T-helper 17 cell (primary cell): ENCODE data around the gene LRRC41. TPM values are rescaled to one million over a fixed set of nuclear protein-coding genes. Genes with fewer than 3 reads are reported as not detected.

Experiments
- ATAC-seq: fragments of 150-1000 bp; cut with Tn5 transposase; 2 replicates; pipeline ENCODE4 v1.10.0; 2021; ENCODE audit warnings: mild to moderate bottlenecking, moderate library complexity
- DNase-seq, 3 donors: peaks; one replicate each; pipeline versions ENCODE4 v3.0.0 to v3.0.0-alpha.2; 2020 to 2021
- H3K9me3 ChIP-seq: one replicate; pipeline ENCODE4 v1.7.0; 2013; ENCODE audit warnings: low read length, mild to moderate bottlenecking; ENCODE audit not compliant: control insufficient read depth, poor library complexity, severe bottlenecking
- H3K27ac Mint-ChIP-seq: one replicate; pipeline ENCODE4 v1.8.0; 2022; ENCODE audit warnings: mild to moderate bottlenecking, moderate library complexity, mixed read lengths
- H3K27me3 Mint-ChIP-seq: one replicate; pipeline ENCODE4 v1.8.0; 2022; ENCODE audit warnings: mixed read lengths
- H3K36me3 Mint-ChIP-seq: one replicate; pipeline ENCODE4 v1.8.0; 2022; ENCODE audit warnings: low read depth, mixed read lengths
- H3K4me1 Mint-ChIP-seq: one replicate; pipeline ENCODE4 v1.8.0; 2022; ENCODE audit warnings: mild to moderate bottlenecking, mixed read lengths
- H3K4me3 Mint-ChIP-seq: one replicate; pipeline ENCODE4 v1.8.0; 2022; ENCODE audit warnings: mild to moderate bottlenecking, moderate library complexity, mixed read lengths
- total RNA-seq, 4 donors: library from RNA in 2 of 4; stranded (reverse) in 2 of 4; gene quantifications; one replicate each; pipeline ENCODE4 v1.2.3 and lab custom pipeline; 2022 to 2026

The LRRC41 gene
- total RNA-seq, 2 donors from 2014 or later, result 30.0 to 30.1 TPM

- Mint-ChIP-seq H3K27ac (no peak overlapping the region), H3K4me3 (no peak overlapping the region), H3K36me3 (peaks cover 6% of the 10 kb centered on the region), H3K4me1 (no peaks in the 10 kb centered on the region), H3K27me3 (no peaks in the 10 kb centered on the region)
- H3K9me3 ChIP-seq, result no peaks in the 10 kb centered on the region
- DNase-seq, result no peak
- ATAC-seq, result no peak
These were observed 12.4 kb upstream of the LRRC41 start for GRCh38 chr1:46315669-46316403.

- Mint-ChIP-seq H3K4me3 (no peak overlapping the region), H3K27ac (no peak overlapping the region), H3K4me1 (peaks cover 12% of the 10 kb centered on the region), H3K27me3 (no peaks in the 10 kb centered on the region), H3K36me3 (peaks cover 6% of the 10 kb centered on the region)
- ATAC-seq (no peak), DNase-seq (no peak)
- no peaks in the 10 kb centered on the region for H3K9me3 ChIP-seq
These were observed 6.9 kb upstream of the LRRC41 start for GRCh38 chr1:46310321-46310720.

- DNase-seq, result no peak
- peaks cover 14% of the 10 kb centered on the region for H3K4me1 Mint-ChIP-seq
- H3K9me3 ChIP-seq, result no peaks in the 10 kb centered on the region
- H3K27ac Mint-ChIP-seq, result no peak overlapping the region
- H3K36me3 Mint-ChIP-seq, result peaks cover 3% of the 10 kb centered on the region
- no peaks in the 10 kb centered on the region for H3K27me3 Mint-ChIP-seq
- no peak for ATAC-seq
- H3K4me3 Mint-ChIP-seq, result no peak overlapping the region
These were observed 6.2 kb upstream of the LRRC41 start for GRCh38 chr1:46309401-46310159.

- no peak overlapping the region for H3K27ac Mint-ChIP-seq
- peaks cover 26% of the 10 kb centered on the region for H3K4me1 Mint-ChIP-seq
- no peaks in the 10 kb centered on the region for H3K27me3 Mint-ChIP-seq
- peaks cover 6% of the 10 kb centered on the region for H3K36me3 Mint-ChIP-seq
- H3K4me3 Mint-ChIP-seq, result no peak overlapping the region
- H3K9me3 ChIP-seq, result no peaks in the 10 kb centered on the region
- ATAC-seq (no peak), DNase-seq (no peak)
These were observed 2.7 kb upstream of the LRRC41 start for GRCh38 chr1:46306159-46306530.

GRCh38 chr1:46303872-46304326 lies 483 bp upstream of the LRRC41 start:
- peak overlapping the region; percentile 96 for H3K27ac Mint-ChIP-seq
- no peak for DNase-seq
- H3K9me3 ChIP-seq, result no peaks in the 10 kb centered on the region
- ATAC-seq, result no peak
- peaks cover 3% of the 10 kb centered on the region for H3K36me3 Mint-ChIP-seq
- H3K4me1 Mint-ChIP-seq, result peaks cover 36% of the 10 kb centered on the region
- peak overlapping the region; percentile 98 for H3K4me3 Mint-ChIP-seq
- H3K27me3 Mint-ChIP-seq, result no peaks in the 10 kb centered on the region

- Mint-ChIP-seq H3K36me3 (peaks cover 3% of the 10 kb centered on the region), H3K4me3 (peak overlapping the region; percentile 98), H3K27me3 (no peaks in the 10 kb centered on the region), H3K27ac (peak overlapping the region; percentile 96), H3K4me1 (peaks cover 37% of the 10 kb centered on the region)
- no peaks in the 10 kb centered on the region for H3K9me3 ChIP-seq
- ATAC-seq (peak; percentile 14), DNase-seq (peak in 2 of 3 donors; percentile 11 to 20)
These were observed 777 bp downstream of the LRRC41 start for GRCh38 chr1:46302641-46303037.

GRCh38 chr1:46301808-46302640 lies 1.4 kb downstream of the LRRC41 start:
- ATAC-seq, result peak; percentile 16

GRCh38 chr1:46301406-46301807 lies 2.0 kb downstream of the LRRC41 start:
- H3K4me3 Mint-ChIP-seq, result peak overlapping the region; percentile 98
- DNase-seq, result no peak
- no peaks in the 10 kb centered on the region for H3K27me3 Mint-ChIP-seq
- no peak for ATAC-seq
- peaks cover 31% of the 10 kb centered on the region for H3K4me1 Mint-ChIP-seq
- H3K36me3 Mint-ChIP-seq, result peaks cover 8% of the 10 kb centered on the region
- peak overlapping the region; percentile 96 for H3K27ac Mint-ChIP-seq
- no peaks in the 10 kb centered on the region for H3K9me3 ChIP-seq

More at GRCh38 chr1:46301808-46302640, 1.4 kb downstream of the LRRC41 start:
- Mint-ChIP-seq H3K27me3 (no peaks in the 10 kb centered on the region), H3K4me1 (peaks cover 32% of the 10 kb centered on the region), H3K4me3 (peak overlapping the region; percentile 98), H3K27ac (peak overlapping the region; percentile 96), H3K36me3 (peaks cover 7% of the 10 kb centered on the region)
- no peaks in the 10 kb centered on the region for H3K9me3 ChIP-seq
- DNase-seq, result peak; percentile 29 to 39 (median 36)

GRCh38 chr1:46300673-46301405 lies 2.6 kb downstream of the LRRC41 start:
- peaks cover 31% of the 10 kb centered on the region for H3K4me1 Mint-ChIP-seq
- no peak for ATAC-seq
- DNase-seq, result no peak
- H3K27me3 Mint-ChIP-seq, result no peaks in the 10 kb centered on the region
- no peaks in the 10 kb centered on the region for H3K9me3 ChIP-seq
- peaks cover 8% of the 10 kb centered on the region for H3K36me3 Mint-ChIP-seq
- peak overlapping the region; percentile 96 for H3K27ac Mint-ChIP-seq
- peak overlapping the region; percentile 98 for H3K4me3 Mint-ChIP-seq

GRCh38 chr1:46298387-46298786 lies 5.0 kb downstream of the LRRC41 start:
- no peak for DNase-seq
- peaks cover 27% of the 10 kb centered on the region for H3K4me1 Mint-ChIP-seq
- H3K9me3 ChIP-seq, result no peaks in the 10 kb centered on the region
- peaks cover 8% of the 10 kb centered on the region for H3K36me3 Mint-ChIP-seq
- H3K27ac Mint-ChIP-seq, result peak overlapping the region; percentile 88
- no peaks in the 10 kb centered on the region for H3K27me3 Mint-ChIP-seq
- no peak for ATAC-seq
- H3K4me3 Mint-ChIP-seq, result no peak overlapping the region

GRCh38 chr1:46295306-46295705 lies 8.1 kb downstream of the LRRC41 start:
- H3K4me3 Mint-ChIP-seq, result no peak overlapping the region
- H3K27me3 Mint-ChIP-seq, result no peaks in the 10 kb centered on the region
- DNase-seq (no peak), ATAC-seq (no peak)
- H3K4me1 Mint-ChIP-seq, result peaks cover 10% of the 10 kb centered on the region
- no peak overlapping the region for H3K27ac Mint-ChIP-seq
- H3K36me3 Mint-ChIP-seq, result peaks cover 5% of the 10 kb centered on the region
- no peaks in the 10 kb centered on the region for H3K9me3 ChIP-seq

- no peaks in the 10 kb centered on the region for H3K36me3 Mint-ChIP-seq
- DNase-seq (no peak), ATAC-seq (no peak)
- H3K27ac Mint-ChIP-seq, result peak overlapping the region; percentile 47
- H3K4me3 Mint-ChIP-seq, result no peak overlapping the region
- H3K27me3 Mint-ChIP-seq, result no peaks in the 10 kb centered on the region
- H3K9me3 ChIP-seq, result no peaks in the 10 kb centered on the region
- H3K4me1 Mint-ChIP-seq, result peaks cover 2% of the 10 kb centered on the region
These were observed 13.4 kb downstream of the LRRC41 start for GRCh38 chr1:46289976-46290375.
